HepG2 (cell line): ENCODE data around the gene MYL12B. TPM values are rescaled to one million over a fixed set of nuclear protein-coding genes. Genes with fewer than 3 reads are reported as not detected.
A peak's percentile ranks its signal among the peaks of the same experiment; 100 is the strongest.

Source experiments
- ATAC-seq: fragments of 200-7000 bp; cut with Tn5 transposase; 3 replicates; pipeline ENCODE4 v1.9.1; 2020; ENCODE audit warnings: mild to moderate bottlenecking, moderate library complexity
- BruUV-seq: library from RNA; stranded (reverse); fragments of 400-500 nt; replicated peaks from 2 replicates; lab custom pipeline; 2021; lab: Mats Ljungman, UMichigan
- CTCF ChIA-PET: fragments of 300-600 bp; formaldehyde crosslinking; extraction: SDS; loops from one replicate; lab custom pipeline; 2021; ENCODE audit warnings: low total read pairs, inconsistent platforms, low intra/inter-chr PET ratio; lab: Yijun Ruan, JAX
- POLR2A ChIA-PET: fragments of 350-600 bp; sonication (Branson Sonifier 250); formaldehyde crosslinking; loops from one replicate; lab custom pipeline; 2020; ENCODE audit warnings: antibody characterized with exemption, inconsistent platforms; lab: Yijun Ruan, JAX
- DNase-seq: peaks from one replicate; pipeline ENCODE4 v3.0.0-alpha.2; 2015; ENCODE audit warnings: low spot score
- FAIRE-seq: peaks from 3 replicates; lab custom pipeline; 2011; peaks lifted over from hg19 to GRCh38; lab: Jason Lieb, UNC
- H2AFZ ChIP-seq: one replicate; pipeline ENCODE4 v1.6.1; 2011; ENCODE audit warnings: low read length, inconsistent platforms
- H3K27ac ChIP-seq: fragments of 300-600 bp; 3 replicates; pipeline ENCODE4 v1.8.0; 2011; ENCODE audit warnings: mixed run types, mild to moderate bottlenecking, mixed read lengths, low read length, inconsistent platforms; ENCODE audit not compliant: insufficient read depth; ENCODE audit errors: extremely low read length
- H3K27me3 ChIP-seq, 2 experiments: fragments of 200-600 bp in 1 of 2; 2 replicates in 1 of 2; 3 replicates in 1 of 2; pipeline versions ENCODE4 v1.6.0 to v1.8.0; 2011; ENCODE audit warnings: low read length in 2 of 2, mild to moderate bottlenecking in 2 of 2, moderate library complexity in 2 of 2, inconsistent platforms in 1 of 2; ENCODE audit not compliant: insufficient read depth in 2 of 2, control insufficient read depth in 1 of 2
- H3K36me3 ChIP-seq, 2 experiments: fragments of 200-600 bp in 1 of 2; replicated peaks in 1 of 2; 2 replicates in 1 of 2; 3 replicates in 1 of 2; pipeline versions ENCODE4 v1.5.1 to v1.8.0; 2011; ENCODE audit warnings: low read length in 2 of 2, inconsistent platforms in 1 of 2; ENCODE audit not compliant: insufficient read depth in 2 of 2, control insufficient read depth in 1 of 2
- H3K4me1 ChIP-seq: 2 replicates; pipeline ENCODE4 v1.5.1; 2012; ENCODE audit warnings: low read length, inconsistent platforms; ENCODE audit not compliant: insufficient read depth
- H3K4me2 ChIP-seq: 2 replicates; pipeline ENCODE4 v1.6.0; 2011; ENCODE audit warnings: low read depth, low read length, inconsistent platforms
- H3K4me3 ChIP-seq, 3 experiments: fragments of 200-600 bp in 1 of 3; sonication (generic), shearing (Covaris generic) in 1 of 3; replicated peaks in 1 of 3; 2 replicates each; pipeline ENCODE4 v1.5.1; 2011 to 2016; ENCODE audit warnings: low read length in 3 of 3, inconsistent platforms in 2 of 3, low read depth in 2 of 3, mild to moderate bottlenecking in 2 of 3, control low read depth in 1 of 3, mixed read lengths in 1 of 3; ENCODE audit not compliant: insufficient read depth in 1 of 3
- H3K79me2 ChIP-seq: one replicate; pipeline ENCODE4 v1.6.1; 2011; ENCODE audit warnings: low read length, inconsistent platforms; ENCODE audit not compliant: insufficient read depth
- H3K9ac ChIP-seq: 2 replicates; pipeline ENCODE4 v1.6.0; 2011; ENCODE audit warnings: mild to moderate bottlenecking, low read depth, low read length, inconsistent platforms; ENCODE audit not compliant: insufficient read depth
- H3K9me3 ChIP-seq: 2 replicates; pipeline ENCODE4 v1.5.1; 2012; ENCODE audit warnings: mild to moderate bottlenecking, low read length
- H4K20me1 ChIP-seq: 2 replicates; pipeline ENCODE4 v1.6.0; 2011; ENCODE audit warnings: inconsistent platforms, mild to moderate bottlenecking, low read length, moderate library complexity; ENCODE audit not compliant: insufficient read depth
- CBX2 ChIP-seq, 2 experiments: fragments of 200-600 bp in 1 of 2; sonication (generic); formaldehyde crosslinking in 1 of 2; IDR thresholded peaks; 2 replicates each; pipeline versions ENCODE4 v1.7.0 to v1.8.1; 2018 to 2022; ENCODE audit warnings: low read depth in 2 of 2, low read length in 1 of 2, mild to moderate bottlenecking in 1 of 2, missing genetic modification reagents in 1 of 2
- ISL2 ChIP-seq: sonication (generic); formaldehyde crosslinking; IDR thresholded peaks from 2 replicates; pipeline ENCODE4 v1.5.0; 2020; ENCODE audit warnings: missing genetic modification reagents
- KDM2A ChIP-seq: sonication (generic); formaldehyde crosslinking; IDR thresholded peaks from 2 replicates; pipeline ENCODE4 v1.4.0; 2020; ENCODE audit warnings: low read depth, missing genetic modification reagents, borderline replicate concordance
- NFE2L1 ChIP-seq: sonication (generic); formaldehyde crosslinking; IDR thresholded peaks from 2 replicates; pipeline ENCODE4 v1.4.0; 2020; ENCODE audit warnings: missing genetic modification reagents, mild to moderate bottlenecking, borderline replicate concordance
- REXO4 ChIP-seq: sonication (generic); formaldehyde crosslinking; IDR thresholded peaks from 2 replicates; pipeline ENCODE4 v1.8.0; 2022; ENCODE audit warnings: missing genetic modification reagents, mild to moderate bottlenecking, borderline replicate concordance
- SIN3B ChIP-seq: fragments of 150-350 bp; IDR thresholded peaks from 2 replicates; pipeline ENCODE4 v1.6.1; 2014; ENCODE audit warnings: low read length
- TFE3 ChIP-seq: IDR thresholded peaks from 2 replicates; pipeline ENCODE4 v1.6.1; 2016
- ZNF253 ChIP-seq: sonication (generic); formaldehyde crosslinking; IDR thresholded peaks from 2 replicates; pipeline ENCODE4 v1.8.0; 2022; ENCODE audit warnings: mild to moderate bottlenecking, missing genetic modification reagents, borderline replicate concordance
- ZNF292 ChIP-seq: sonication (generic); formaldehyde crosslinking; IDR thresholded peaks from 2 replicates; pipeline ENCODE4 v1.8.1; 2022; ENCODE audit warnings: mild to moderate bottlenecking, low read depth, missing genetic modification reagents, borderline replicate concordance
- ZNF512B ChIP-seq: sonication (generic); formaldehyde crosslinking; IDR thresholded peaks from 2 replicates; pipeline ENCODE4 v1.5.1; 2020; ENCODE audit warnings: missing genetic modification reagents, mild to moderate bottlenecking, borderline replicate concordance
- ZNF557 ChIP-seq: sonication (generic); formaldehyde crosslinking; IDR thresholded peaks from 2 replicates; pipeline ENCODE4 v1.4.0; 2020; ENCODE audit warnings: missing genetic modification reagents
- ZNF776 ChIP-seq: sonication (generic); formaldehyde crosslinking; IDR thresholded peaks from 2 replicates; pipeline ENCODE4 v1.4.0; 2020; ENCODE audit warnings: mild to moderate bottlenecking, missing genetic modification reagents
- ZNF780A ChIP-seq: sonication (generic); formaldehyde crosslinking; IDR thresholded peaks from 2 replicates; pipeline ENCODE4 v1.8.0; 2022; ENCODE audit warnings: mild to moderate bottlenecking, missing genetic modification reagents, moderate library complexity
- ZNF816 ChIP-seq: sonication (generic); formaldehyde crosslinking; IDR thresholded peaks from 2 replicates; pipeline ENCODE4 v1.8.0; 2022; ENCODE audit warnings: missing genetic modification reagents, mild to moderate bottlenecking, borderline replicate concordance
- WGBS: methylation state at CpG from one replicate; pipeline ENCODE4 v1.1.6; 2017; ENCODE audit warnings: low lambda C conversion rate; 5-methylcytosine and 5-hydroxymethylcytosine counted together
- in situ Hi-C: cut with HindIII; loops from 2 replicates; pipeline ENCODE4 v1.10.0; 2017; ENCODE audit warnings: low pct_unique_long_range_greater_than_20kb; ENCODE audit not compliant: extremely low pct_ligation_motif_present
- intact Hi-C: fragments of 100-400 bp; cut with micrococcal nuclease; formaldehyde crosslinking; loops from one replicate; pipeline ENCODE4 v1.10.0; 2022; ENCODE audit not compliant: unreplicated experiment
- polyA plus RNA-seq, 8 experiments: library from polyadenylated mRNA; depleted of rRNA in 3 of 8; stranded (reverse) in 7 of 8; unstranded in 1 of 8; fragments of >200 nt; fragmentation: Illumina TruSeq in 4 of 8; extraction: Trizol in 4 of 8; gene quantifications; 2 replicates each; pipeline versions ENCODE4 v1.2.1 to v1.2.3, GENCODE V29; 2011 to 2016; ENCODE audit warnings: low read depth in 4 of 8, missing spikeins in 1 of 8, mixed read lengths in 1 of 8; ENCODE audit not compliant: insufficient read depth in 1 of 8
- total RNA-seq, 5 experiments: library from RNA; depleted of rRNA; stranded (reverse); fragments of >200 nt; fragmentation: Illumina TruSeq; extraction: Trizol; gene quantifications; 2 replicates each; pipeline ENCODE4 v1.2.3, GENCODE V29; 2016; ENCODE audit warnings: low read depth in 1 of 5
- TF ChIP-seq, protein P1 (sequence below): sonication (generic); formaldehyde crosslinking; IDR thresholded peaks from 2 replicates; pipeline ENCODE4 v1.5.0; 2020; ENCODE audit warnings: missing genetic modification reagents

Gene MYL12B
- total and polyA plus RNA-seq, 2 of the 13 experiments (the other 11 are each of a cell fraction or from before 2014, with no cell fraction given), result 265 to 340 TPM

GRCh38 chr18:3254725-3255124, 7.2 kb upstream of the MYL12B start (continued):
- TF ChIP-seq TFE3 (CRISPR knock-in tag) (no peak), ZNF776 (no peak)

- H3K9ac ChIP-seq, result no peak overlapping the region
- in situ Hi-C loops (no loop called here), intact Hi-C loops (no loop called here)
- no peak overlapping the region for H3K4me2 ChIP-seq
- H3K27ac ChIP-seq, result no peak overlapping the region
- no peak for TF ChIP-seq ISL2
- TF ChIP-seq ZNF780A (CRISPR knock-in tag), result no peak
- no peak for TF ChIP-seq ZNF557 (CRISPR knock-in tag)
- TF ChIP-seq, protein P1, sequence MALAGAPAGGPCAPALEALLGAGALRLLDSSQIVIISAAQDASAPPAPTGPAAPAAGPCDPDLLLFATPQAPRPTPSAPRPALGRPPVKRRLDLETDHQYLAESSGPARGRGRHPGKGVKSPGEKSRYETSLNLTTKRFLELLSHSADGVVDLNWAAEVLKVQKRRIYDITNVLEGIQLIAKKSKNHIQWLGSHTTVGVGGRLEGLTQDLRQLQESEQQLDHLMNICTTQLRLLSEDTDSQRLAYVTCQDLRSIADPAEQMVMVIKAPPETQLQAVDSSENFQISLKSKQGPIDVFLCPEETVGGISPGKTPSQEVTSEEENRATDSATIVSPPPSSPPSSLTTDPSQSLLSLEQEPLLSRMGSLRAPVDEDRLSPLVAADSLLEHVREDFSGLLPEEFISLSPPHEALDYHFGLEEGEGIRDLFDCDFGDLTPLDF (CRISPR knock-in tag), result no peak
- no peak for TF ChIP-seq NFE2L1 (CRISPR knock-in tag)
- no peak for TF ChIP-seq ZNF816
- TF ChIP-seq ZNF292 (CRISPR knock-in tag), result no peak
- no peak for TF ChIP-seq KDM2A (CRISPR knock-in tag)
- no peak for TF ChIP-seq SIN3B
- TF ChIP-seq REXO4 (CRISPR knock-in tag), result no peak
- TF ChIP-seq ZNF253 (CRISPR knock-in tag), result no peak
- no peak for TF ChIP-seq CBX2 (IDR thresholded peaks at IDR 0.05; ENCODE audit: low read depth, low read length)
- TF ChIP-seq CBX2 (CRISPR knock-in tag; IDR thresholded peaks at IDR 0.05; ENCODE audit: low read depth), result no peak
- TF ChIP-seq ZNF512B (CRISPR knock-in tag), result no peak
- H3K9me3 ChIP-seq, result no peaks in the 10 kb centered on the region
- peaks cover 68% of the 10 kb centered on the region for H3K4me1 ChIP-seq
- peaks cover 31% of the 10 kb centered on the region for H3K79me2 ChIP-seq
- BruUV-seq, result no TSS peak
- no peaks in the 10 kb centered on the region for H3K27me3 ChIP-seq
- CTCF ChIA-PET, result no interaction called here
- POLR2A ChIA-PET, result interaction anchor here (3.6 kb wide), 1 partner anchor 8 kb away, joined by 48 read pairs; the partner anchor contains the start of gene MYL12A
- 95% methylated on average over 5 of the region's 5 CpGs for WGBS
- DNase-seq, result no peak
- H2AFZ ChIP-seq, result no peak overlapping the region
- FAIRE-seq, result peak; percentile 34
- no peak for ATAC-seq
- no peak overlapping the region for H3K4me3 ChIP-seq
- H4K20me1 ChIP-seq, result 0 out of 2 replicates have a peak, but pooled peaks cover 3% of the 10 kb centered on the region
- H3K36me3 ChIP-seq, result peaks cover 4 to 27% of the 10 kb centered on the region in 2 experiments; a peak in 4 of 5 replicates
These were observed 6.2 kb upstream of the MYL12B start for GRCh38 chr18:3255611-3256165.
